ENCODE results near the gene ZNF627.

DNA sequence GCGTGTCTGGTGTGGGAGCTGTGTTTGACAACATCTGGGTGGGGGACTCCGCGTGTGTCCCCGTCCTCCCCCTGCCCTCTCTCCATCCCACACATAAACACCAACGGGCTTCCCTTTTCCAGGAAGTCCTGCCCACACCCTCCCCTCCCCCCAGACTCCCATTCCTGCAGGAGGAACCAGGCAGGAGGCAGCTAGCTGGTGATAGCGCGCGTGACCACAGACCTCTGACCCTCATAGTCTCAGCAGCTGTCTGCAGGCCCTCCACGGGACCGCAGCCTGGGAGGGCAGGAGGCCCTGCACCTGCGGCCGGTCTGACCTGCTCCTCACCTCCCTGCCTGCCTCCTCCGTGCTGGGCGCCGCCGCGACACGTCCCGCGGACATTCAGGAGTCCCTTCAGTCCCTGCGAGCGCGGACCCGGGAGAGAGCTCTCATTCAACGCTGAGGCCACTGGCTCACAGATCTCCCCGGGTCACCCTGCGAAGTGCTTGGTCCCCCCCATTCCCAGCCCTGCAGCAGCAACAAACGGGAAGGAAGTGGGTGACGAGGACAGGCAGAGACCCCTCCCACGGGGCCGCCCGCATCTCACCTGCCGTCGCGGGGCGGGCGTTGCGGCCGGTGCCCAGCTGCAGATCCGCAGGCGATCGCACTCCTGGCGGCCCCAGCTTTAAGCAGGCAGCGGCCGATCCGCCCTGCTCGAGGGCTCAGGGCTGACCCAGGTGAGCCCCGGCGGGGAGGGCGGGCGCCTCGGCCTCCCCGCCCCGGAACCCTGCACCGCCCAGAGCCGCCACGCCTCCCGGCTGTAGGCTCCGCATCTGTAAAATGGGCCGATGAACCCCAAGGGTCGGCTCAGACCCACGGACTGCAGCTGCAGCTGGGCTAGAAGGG is 18.8 kb upstream of the ZNF627 start:
- TF ChIP-seq, protein P1, sequence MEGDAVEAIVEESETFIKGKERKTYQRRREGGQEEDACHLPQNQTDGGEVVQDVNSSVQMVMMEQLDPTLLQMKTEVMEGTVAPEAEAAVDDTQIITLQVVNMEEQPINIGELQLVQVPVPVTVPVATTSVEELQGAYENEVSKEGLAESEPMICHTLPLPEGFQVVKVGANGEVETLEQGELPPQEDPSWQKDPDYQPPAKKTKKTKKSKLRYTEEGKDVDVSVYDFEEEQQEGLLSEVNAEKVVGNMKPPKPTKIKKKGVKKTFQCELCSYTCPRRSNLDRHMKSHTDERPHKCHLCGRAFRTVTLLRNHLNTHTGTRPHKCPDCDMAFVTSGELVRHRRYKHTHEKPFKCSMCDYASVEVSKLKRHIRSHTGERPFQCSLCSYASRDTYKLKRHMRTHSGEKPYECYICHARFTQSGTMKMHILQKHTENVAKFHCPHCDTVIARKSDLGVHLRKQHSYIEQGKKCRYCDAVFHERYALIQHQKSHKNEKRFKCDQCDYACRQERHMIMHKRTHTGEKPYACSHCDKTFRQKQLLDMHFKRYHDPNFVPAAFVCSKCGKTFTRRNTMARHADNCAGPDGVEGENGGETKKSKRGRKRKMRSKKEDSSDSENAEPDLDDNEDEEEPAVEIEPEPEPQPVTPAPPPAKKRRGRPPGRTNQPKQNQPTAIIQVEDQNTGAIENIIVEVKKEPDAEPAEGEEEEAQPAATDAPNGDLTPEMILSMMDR (IDR thresholded peaks at IDR 0.05; ENCODE audit: borderline replicate concordance, extremely low read depth, low read length, poor library complexity, severe bottlenecking) = no peak
- no peak for TF ChIP-seq EZH2 (IDR thresholded peaks at IDR 0.05; ENCODE audit: borderline replicate concordance, low read depth, low read length, severe bottlenecking)

Data from DND-41 (cell line).